Uterus (tissue), 2 donors: Measurements from ENCODE around the gene CRIM1.

ENCODE experiments used
- CTCF ChIP-seq, 4 experiments: fragments of 200-600 bp in 2 of 4; fragments of 450-650 bp in 2 of 4; sonication (generic) in 2 of 4; IDR thresholded peaks; one replicate each; pipeline ENCODE4 v1.5.1; 2016 to 2019; ENCODE audit warnings: antibody characterized with exemption in 4 of 4, mild to moderate bottlenecking in 2 of 4, moderate library complexity in 1 of 4
- POLR2A ChIP-seq, 2 donors: fragments of 450-650 bp; IDR thresholded peaks; one replicate each; pipeline ENCODE4 v1.6.1; 2016; ENCODE audit warnings: antibody characterized with exemption in 2 of 2, mild to moderate bottlenecking in 1 of 2, moderate library complexity in 1 of 2

- TF ChIP-seq CTCF (IDR thresholded peaks at IDR 0.05) (no peak), POLR2A (IDR thresholded peaks at IDR 0.05) (no peak)
Observed at GRCh38 chr2:36367895-36368353, 12.3 kb downstream of the CRIM1 start.
